Activated CD8-positive, alpha-beta memory T cell treated with anti-CD3 and anti-CD28 coated beads for 36 hours (primary cell): ENCODE data around the gene NR1D2. TPM values are rescaled to one million over a fixed set of nuclear protein-coding genes. Genes with fewer than 3 reads are reported as not detected.

Experiments used
- CTCF ChIA-PET: fragments of 350-600 bp; sonication (Branson Sonifier 250); formaldehyde crosslinking; loops from one replicate; lab custom pipeline; 2021; ENCODE audit warnings: antibody characterized with exemption; lab: Charles Lee
- POLR2A ChIA-PET: fragments of 350-600 bp; sonication (Branson Sonifier 250); formaldehyde crosslinking; loops from one replicate; lab custom pipeline; 2021; ENCODE audit warnings: antibody characterized with exemption; lab: Charles Lee
- total RNA-seq, 2 experiments: library from RNA; stranded (reverse); gene quantifications; one replicate each; pipeline ENCODE4 v1.2.3, GENCODE V29; 2021

NR1D2 gene
- total RNA-seq, 2 experiments from 2014 or later, result 4.1 to 4.2 TPM

DNA sequence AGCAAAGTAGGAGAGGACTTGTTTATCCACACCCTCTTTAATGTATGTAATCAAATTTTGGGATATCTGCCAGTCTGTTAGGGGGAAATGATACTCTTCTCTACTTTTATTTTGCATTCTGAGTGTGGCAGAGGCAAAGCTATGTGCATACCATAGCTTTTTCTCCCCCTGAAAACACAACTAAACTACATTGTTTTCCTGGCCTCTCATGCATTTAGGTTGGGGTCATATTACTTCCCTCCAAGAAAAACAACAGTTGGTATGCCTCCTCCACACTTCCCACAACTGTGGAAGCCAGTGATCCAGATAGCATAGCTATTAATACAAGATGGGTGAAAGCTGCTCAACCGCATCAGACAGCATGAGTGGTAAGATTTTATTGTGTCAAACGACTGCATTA, 21.3 kb upstream of the NR1D2 start:
- CTCF ChIA-PET, result no interaction called here
- POLR2A ChIA-PET, result no interaction called here

GRCh38 chr3:23926246-23926645, 18.8 kb upstream of the NR1D2 start:
- CTCF ChIA-PET, result no interaction called here
- POLR2A ChIA-PET, result interaction anchor here (0.7 kb wide), 1 partner anchor 9 kb away, joined by 3 read pairs; no protein-coding TSS in a partner anchor

DNA sequence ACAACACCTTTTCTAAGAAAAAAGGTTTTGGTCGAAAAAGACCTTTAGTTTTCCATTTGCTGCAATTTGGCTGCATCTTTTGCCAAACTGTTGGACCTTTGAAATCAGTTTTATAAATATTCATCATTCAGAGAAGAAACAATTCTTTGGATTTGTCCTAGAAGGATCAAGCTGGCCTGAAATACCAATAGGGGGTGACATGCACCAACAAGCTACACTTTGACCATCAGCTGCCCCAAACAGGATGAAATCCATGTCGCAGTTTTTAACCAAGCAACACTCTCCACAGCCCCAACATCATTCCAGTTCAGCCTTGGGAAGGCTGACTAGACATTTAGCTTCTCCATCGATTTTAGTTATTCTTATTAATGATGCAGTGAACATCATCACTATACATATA, 18.4 kb upstream of the NR1D2 start:
- POLR2A ChIA-PET, result interaction anchor here (0.7 kb wide), 1 partner anchor 9 kb away, joined by 3 read pairs; no protein-coding TSS in a partner anchor
- CTCF ChIA-PET, result no interaction called here

DNA sequence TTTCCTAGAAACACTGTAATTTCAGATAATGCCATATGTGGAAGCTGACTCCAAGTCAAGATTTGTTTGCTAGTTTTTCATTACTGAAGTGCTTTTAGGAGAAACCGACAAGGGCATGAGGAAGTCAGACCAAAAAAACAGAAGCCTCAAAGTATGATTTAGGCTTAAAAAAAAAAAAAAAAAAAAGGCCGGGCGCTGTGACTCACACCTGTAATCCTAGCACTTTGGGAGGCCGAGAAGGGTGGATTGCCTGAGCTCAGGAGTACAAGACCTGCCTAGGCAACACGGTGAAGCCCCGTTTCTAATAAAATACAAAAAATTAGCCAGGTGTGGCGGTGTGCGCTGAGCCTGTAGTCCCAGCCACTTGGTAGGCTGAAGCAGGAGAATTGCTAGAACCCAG, 16.6 kb upstream of the NR1D2 start:
- POLR2A ChIA-PET, result interaction anchor here (1.7 kb wide), 1 partner anchor 11 kb away, joined by 6 read pairs; the partner anchor contains the start of genes NKIRAS1 and RPL15
- CTCF ChIA-PET, result no interaction called here

- ChIA-PET CTCF (no interaction called here), POLR2A (no interaction called here)
Observed at GRCh38 chr3:23931597-23931996, 13.5 kb upstream of the NR1D2 start.

GRCh38 chr3:23932571-23932970, 12.5 kb upstream of the NR1D2 start:
- ChIA-PET POLR2A (no interaction called here), CTCF (no interaction called here)

- ChIA-PET POLR2A (no interaction called here), CTCF (no interaction called here)
Observed at GRCh38 chr3:23934253-23934652, 10.8 kb upstream of the NR1D2 start.

GRCh38 chr3:23937296-23937695, 7.8 kb upstream of the NR1D2 start:
- ChIA-PET POLR2A (no interaction called here), CTCF (no interaction called here)

GRCh38 chr3:23938688-23939087, 6.4 kb upstream of the NR1D2 start:
- ChIA-PET POLR2A (no interaction called here), CTCF (no interaction called here)

- CTCF ChIA-PET, result no interaction called here
Observed at GRCh38 chr3:23940775-23941174, 4.3 kb upstream of the NR1D2 start.

DNA sequence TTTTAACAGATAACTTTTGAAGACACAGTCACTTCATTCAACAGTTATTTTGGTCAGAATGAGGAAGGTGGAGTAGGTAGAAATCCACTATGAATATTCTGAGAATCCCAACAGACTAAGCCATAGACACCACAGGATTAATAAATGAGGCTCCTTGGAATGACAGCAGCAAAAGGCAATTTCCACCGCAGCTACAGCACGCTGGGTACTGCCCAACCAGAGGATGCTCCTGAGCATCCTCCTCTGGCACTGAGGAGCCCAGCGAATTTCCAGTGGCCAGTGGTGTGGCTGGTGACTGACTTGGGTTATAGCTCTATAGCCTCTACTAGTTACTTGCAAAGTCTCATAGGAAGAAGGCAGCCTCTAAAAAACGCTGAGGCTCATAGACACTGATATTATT, 3.6 kb upstream of the NR1D2 start:
- CTCF ChIA-PET, result no interaction called here
- POLR2A ChIA-PET, result no interaction called here

More at GRCh38 chr3:23940775-23941174, 4.3 kb upstream of the NR1D2 start:
- POLR2A ChIA-PET, result no interaction called here

- POLR2A ChIA-PET, result no interaction called here
- CTCF ChIA-PET, result no interaction called here
Observed at GRCh38 chr3:23942546-23942945, 2.5 kb upstream of the NR1D2 start.

- CTCF ChIA-PET, result interaction anchor here (0.5 kb wide), 1 partner anchor 91 kb away, joined by 3 read pairs; no protein-coding TSS in a partner anchor
- POLR2A ChIA-PET, result interaction anchor here (1.7 kb wide), 1 partner anchor 27 kb away, joined by 10 read pairs; the partner anchor contains the start of genes NKIRAS1 and RPL15
Observed at GRCh38 chr3:23944007-23944783, 891 bp upstream of the NR1D2 start.

DNA sequence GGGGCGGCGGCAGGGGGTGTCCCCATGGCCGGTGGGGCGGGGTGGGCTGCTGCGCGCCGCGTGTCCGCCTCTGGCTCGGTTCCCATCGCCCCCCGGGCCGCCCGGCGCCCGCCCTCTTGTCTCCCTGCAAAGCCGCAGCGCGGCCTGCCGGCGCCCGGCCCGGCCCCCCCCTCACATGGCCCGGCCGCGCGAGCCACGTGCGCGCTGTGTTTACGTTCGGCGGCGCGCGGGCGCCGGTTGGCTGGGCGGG, 502 bp downstream of the NR1D2 start:
- CTCF ChIA-PET, result no interaction called here

GRCh38 chr3:23945913-23946687, 1.0 kb downstream of the NR1D2 start:
- CTCF ChIA-PET, result interaction anchor here (1.0 kb wide), 1 partner anchor 10 kb away, joined by 3 read pairs; no protein-coding TSS in a partner anchor

More for the DNA sequence above, 502 bp downstream of the NR1D2 start:
- POLR2A ChIA-PET, result interaction anchor here (1.5 kb wide), 1 partner anchor 29 kb away, joined by 14 read pairs; the partner anchor contains the start of genes NKIRAS1 and RPL15

DNA sequence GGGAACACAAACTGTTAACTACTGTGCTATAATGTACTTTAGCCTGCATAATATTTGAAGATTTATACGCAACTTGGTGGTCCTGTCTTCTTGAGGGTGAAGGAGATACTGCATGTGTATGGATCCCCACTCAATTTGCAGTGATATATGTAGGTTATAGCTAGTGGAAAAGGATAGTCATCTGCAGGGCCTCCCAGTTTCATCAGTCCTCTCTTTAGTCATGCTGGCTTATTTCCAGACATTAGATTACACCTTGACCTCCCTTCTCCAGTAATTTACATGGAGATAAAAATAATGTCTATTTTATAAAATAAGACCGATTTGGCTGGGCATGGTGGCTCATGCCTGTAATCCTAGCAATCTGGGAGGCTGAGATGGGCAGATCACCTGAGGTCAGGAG, 3.7 kb downstream of the NR1D2 start:
- CTCF ChIA-PET, result no interaction called here

More at GRCh38 chr3:23945913-23946687, 1.0 kb downstream of the NR1D2 start:
- POLR2A ChIA-PET, result interaction anchor here (1.5 kb wide), 1 partner anchor 29 kb away, joined by 14 read pairs; the partner anchor contains the start of genes NKIRAS1 and RPL15

GRCh38 chr3:23949784-23950183, 4.7 kb downstream of the NR1D2 start:
- CTCF ChIA-PET, result interaction anchor here (0.6 kb wide), 1 partner anchor 714 kb away, joined by 3 read pairs; no protein-coding TSS in a partner anchor
- POLR2A ChIA-PET, result interaction anchor here (1.4 to 3.8 kb wide), 2 partner anchors 31 to 33 kb away, joined by 4 to 16 read pairs; partner anchors contain the start of genes NKIRAS1 and RPL15

More for the DNA sequence above, 3.7 kb downstream of the NR1D2 start:
- POLR2A ChIA-PET, result interaction anchor here (3.8 kb wide), 1 partner anchor 32 kb away, joined by 16 read pairs; the partner anchor contains the start of genes NKIRAS1 and RPL15

- CTCF ChIA-PET, result interaction anchor here (0.9 kb wide), 1 partner anchor 24 kb away, joined by 7 read pairs; no protein-coding TSS in a partner anchor
Observed at GRCh38 chr3:23950293-23950692, 5.2 kb downstream of the NR1D2 start.

GRCh38 chr3:23952646-23953045, 7.6 kb downstream of the NR1D2 start:
- ChIA-PET POLR2A (no interaction called here), CTCF (interaction anchor here (0.7 kb wide), 1 partner anchor 47 kb away, joined by 3 read pairs; no protein-coding TSS in a partner anchor)

More at GRCh38 chr3:23950293-23950692, 5.2 kb downstream of the NR1D2 start:
- POLR2A ChIA-PET, result interaction anchor here (1.4 to 3.8 kb wide), 2 partner anchors 31 to 33 kb away, joined by 4 to 16 read pairs; partner anchors contain the start of genes NKIRAS1 and RPL15
